ENCODE data around the gene NDUFAF8.

The NDUFAF8 gene

DNA sequence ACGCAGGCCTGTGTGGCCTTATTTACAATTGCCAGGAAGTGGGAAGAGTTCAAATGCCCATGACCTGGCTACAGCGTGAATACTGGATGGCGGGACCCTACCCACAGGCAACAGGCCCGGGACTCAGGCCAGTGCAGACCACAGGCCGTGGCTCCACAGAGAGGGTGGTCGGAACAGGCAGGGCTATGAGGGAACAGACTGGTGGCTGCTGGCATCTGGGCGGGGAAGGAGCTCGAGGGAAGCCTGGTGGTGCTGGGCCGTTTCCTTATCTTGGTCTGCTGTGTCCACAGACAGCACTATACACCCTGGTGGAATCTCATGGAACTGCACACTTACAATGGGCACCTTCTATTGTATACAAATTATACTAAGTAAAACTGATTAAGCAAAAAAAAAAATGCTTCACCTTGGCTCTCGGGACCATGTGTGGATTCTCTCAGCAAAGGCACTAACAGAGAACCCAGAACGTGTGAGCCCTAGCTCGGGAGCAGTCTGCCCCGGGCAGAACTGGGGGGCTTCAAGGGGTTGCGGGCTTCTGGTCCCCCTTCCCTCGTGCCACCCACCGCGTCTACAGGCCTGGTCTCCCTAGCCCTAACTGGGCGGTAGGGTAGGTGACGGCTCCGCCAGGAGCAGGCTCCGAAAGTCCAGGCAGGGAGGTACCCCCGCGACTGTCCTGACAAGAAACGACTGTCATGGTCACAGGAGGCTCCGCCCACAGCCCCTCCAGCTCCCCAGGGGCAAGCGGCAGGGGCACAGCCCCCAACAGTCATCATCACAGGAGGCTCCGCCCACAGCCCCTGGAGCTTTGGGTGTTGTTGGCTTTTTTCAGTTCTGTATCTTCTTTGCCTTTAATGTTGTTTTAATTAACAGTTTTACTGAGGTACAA lies 38.2 kb upstream of the NDUFAF8 start:
- DNase-seq: peak; percentile 35

- DNase-seq: no peak
Measured at GRCh38 chr17:81202318-81202717, 36.8 kb upstream of the NDUFAF8 start.

DNA sequence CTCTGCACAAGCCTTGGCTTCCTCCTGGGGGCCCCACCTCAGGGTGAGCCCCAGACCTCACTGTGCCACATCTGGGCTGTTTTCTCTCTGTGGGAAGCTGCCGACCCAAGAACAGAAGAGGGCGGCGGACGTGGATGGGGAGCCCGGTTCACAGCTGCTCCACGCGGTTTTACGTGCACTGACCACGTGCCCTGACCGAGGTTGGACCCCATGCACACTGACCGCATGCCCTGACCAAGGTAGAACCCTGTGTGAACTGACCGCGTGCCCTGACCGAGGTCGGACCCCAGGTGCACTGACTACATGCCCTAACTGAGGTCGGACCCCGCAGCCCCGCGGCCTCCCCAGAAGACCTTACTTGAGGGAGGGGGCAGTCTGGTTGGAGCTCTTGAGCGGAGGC lies 36.0 kb upstream of the NDUFAF8 start:
- no peak for DNase-seq

DNA sequence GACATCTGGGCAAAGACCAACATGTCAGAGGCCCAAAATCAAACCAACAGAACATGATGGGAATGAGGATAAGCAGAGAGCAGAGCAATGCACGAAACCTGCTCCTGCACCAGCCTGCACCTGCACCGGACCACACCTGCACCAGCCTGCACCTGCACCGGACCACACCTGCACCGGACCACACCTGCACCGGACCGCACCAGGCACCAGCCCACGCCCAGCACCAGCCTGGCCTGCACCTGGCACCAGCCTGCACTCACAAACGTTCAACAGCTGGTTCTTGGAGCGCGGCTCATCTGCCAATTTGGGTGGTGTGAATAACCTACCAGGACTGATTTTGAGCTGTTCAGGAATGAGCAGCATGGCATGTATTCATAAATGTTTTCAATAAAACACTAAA lies 34.5 kb upstream of the NDUFAF8 start:
- DNase-seq: no peak

DNA sequence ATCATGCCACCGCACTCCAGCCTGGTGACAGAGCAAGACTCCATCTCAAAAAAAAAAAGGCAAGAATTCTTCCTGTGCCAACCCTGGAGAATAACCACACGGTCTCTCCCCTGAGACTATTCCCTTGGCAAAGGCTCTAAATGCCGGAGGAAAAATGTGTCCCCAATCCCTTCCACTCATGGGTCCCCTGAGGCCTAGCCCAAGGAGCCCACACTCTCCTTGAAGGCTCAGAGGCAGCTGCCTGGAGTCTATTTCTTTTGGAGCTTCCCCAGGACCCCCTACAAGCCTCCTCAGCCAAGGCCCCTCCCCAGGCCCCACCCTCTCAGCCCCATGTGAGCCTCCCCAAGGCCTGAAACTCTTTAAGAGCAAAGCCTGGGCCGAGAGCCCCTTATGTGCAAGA lies 33.0 kb upstream of the NDUFAF8 start:
- DNase-seq: peak; percentile 11

- no peak for DNase-seq
Measured at GRCh38 chr17:81206657-81207056, 32.5 kb upstream of the NDUFAF8 start.

- DNase-seq: peak; percentile 74
Measured at GRCh38 chr17:81207610-81208581, 31.2 kb upstream of the NDUFAF8 start.

- DNase-seq: no peak
Measured at GRCh38 chr17:81208651-81209050, 30.5 kb upstream of the NDUFAF8 start.

DNA sequence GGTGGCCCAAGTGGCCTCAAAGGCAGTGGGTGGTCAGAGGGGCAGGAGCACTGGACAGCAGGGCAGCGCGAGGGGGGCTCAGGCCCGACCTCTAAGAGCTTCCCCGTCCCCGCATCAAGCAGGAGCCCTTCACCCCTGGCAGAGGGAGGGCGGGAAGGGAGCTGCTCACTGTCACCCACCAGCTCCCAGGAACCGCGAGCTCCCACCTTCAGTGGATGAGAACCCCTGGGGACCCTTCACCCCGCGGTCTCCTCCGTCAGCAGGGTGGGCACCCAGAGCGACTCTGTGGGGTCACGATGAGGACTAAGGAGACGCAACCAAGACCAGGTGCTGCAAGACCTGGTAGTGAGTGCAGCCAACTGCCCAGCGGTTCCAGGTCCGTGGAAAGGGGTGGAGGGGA lies 30.0 kb upstream of the NDUFAF8 start:
- DNase-seq: no peak

GRCh38 chr17:81210466-81210865 lies 28.7 kb upstream of the NDUFAF8 start:
- no peak for DNase-seq

DNA sequence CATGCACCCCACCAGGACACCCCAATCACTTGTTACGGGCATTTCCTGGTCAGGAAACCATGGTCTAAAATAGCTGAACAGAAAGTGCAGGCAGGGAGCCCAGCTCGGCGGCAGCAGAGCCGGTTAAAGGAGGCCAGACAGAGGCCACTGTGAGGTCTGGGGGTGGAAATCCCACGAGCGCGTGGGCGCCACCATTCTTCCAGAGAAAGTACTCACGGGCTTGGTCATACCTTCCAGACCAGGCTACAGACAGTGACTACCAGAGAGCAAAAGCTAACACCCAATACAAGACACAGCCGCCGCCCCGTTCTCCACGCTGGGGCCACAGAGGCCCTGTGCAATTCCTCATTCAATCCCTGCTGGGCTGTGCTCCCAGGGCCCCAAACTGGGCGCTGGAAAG lies 28.2 kb upstream of the NDUFAF8 start:
- no peak for DNase-seq

DNA sequence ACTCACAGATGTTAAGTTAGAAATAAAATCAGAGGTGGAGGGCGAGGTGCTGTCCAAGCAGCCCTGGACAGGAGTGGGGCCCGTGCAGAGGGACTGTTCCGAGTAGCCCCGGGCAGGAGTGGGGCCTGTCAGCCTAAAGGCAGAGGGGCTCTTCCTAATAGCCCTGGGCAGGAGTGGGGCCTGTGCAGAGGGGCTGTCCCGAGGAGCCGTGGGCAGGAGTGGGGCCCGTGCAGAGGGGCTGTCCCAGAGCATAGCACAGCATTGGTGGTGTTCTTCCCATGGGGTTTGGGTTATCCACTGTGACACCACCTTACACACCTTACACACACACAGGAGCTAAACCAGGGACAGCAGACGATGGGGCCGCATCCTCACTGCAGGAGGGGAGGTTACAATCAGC lies 26.8 kb upstream of the NDUFAF8 start:
- DNase-seq: no peak

DNA sequence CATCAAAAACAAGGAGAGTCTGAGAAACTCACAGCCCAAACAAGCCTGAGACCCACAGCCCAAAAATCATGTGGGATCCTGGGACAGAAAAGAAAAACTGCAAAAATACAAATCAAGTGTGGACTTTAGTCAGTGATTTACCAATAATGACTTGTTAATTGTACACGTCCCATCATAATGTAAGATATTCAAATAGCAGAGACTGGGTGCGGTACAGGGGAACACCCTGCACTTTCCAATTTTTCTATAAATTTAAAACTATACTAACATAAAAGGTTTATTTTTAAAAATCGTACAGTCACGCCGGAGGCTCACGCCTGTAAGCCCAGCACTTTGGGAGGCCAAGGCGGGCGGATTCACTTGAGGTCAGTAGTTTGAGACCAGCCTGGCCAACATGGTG lies 25.1 kb upstream of the NDUFAF8 start:
- no peak for DNase-seq

DNA sequence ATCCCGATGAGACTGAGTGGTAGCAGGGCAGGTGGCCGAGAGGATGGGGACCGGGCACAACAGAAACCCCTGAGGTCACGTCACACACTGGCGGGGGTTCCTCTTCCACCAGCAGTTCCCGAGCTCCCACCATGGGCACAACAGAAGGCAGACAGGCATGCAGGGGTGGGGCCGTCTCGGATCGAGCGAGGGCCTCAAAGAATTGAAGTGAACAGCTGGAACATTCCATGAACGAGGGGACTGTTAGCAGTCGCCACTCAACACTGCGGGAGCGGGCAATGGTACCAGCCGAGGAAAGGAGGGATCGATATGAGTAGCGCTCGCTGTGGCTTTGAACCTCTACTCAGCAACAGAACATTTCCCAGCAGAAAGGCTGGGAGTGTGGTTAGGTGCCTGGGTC lies 21.6 kb upstream of the NDUFAF8 start:
- no peak for DNase-seq

DNA sequence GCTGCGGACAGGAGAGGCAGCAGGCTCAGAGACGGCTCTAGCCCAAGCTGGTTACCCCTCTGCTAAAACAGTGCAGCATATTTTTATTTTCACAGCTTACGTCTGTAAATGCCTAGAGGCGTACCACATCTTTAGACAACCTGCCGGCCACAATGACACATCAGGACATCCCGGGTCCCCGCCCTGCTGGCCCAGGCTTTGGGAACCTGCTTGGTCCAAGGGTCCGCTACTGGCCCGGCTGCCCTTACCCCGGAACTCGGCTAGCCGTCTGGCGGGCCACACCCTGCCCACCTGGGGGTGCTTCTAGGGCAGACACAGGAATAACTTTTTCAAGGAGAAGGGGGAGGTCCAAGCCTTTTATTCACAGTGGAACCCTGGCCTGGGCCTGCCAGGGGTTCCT lies 20.7 kb upstream of the NDUFAF8 start:
- DNase-seq: no peak

DNA sequence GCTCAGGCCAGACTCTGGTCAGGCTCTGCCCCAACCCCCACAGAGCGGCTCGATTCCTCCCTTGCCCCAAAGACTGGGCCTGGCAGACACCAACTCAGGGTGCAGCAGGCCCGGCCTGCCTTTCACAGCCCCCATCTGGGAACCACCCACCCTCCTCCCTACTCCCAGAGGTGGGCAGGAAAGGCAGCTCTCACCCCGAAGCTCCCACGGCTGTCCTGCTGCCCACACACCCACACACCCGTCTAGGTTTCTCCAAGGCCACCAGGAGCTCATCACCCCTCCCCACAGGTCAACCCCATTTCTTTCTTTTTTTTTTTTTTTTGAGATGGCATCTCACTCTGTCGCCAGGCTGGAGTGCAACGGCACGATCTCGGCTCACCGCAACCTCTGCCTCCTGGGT lies 20.1 kb upstream of the NDUFAF8 start:
- no peak for DNase-seq

- no peak for DNase-seq
Measured at GRCh38 chr17:81219476-81220180, 19.5 kb upstream of the NDUFAF8 start.

- no peak for DNase-seq
Measured at GRCh38 chr17:81221371-81221841, 17.7 kb upstream of the NDUFAF8 start.

GRCh38 chr17:81221842-81222619 lies 17.1 kb upstream of the NDUFAF8 start:
- no peak for DNase-seq

- no peak for DNase-seq
Measured at GRCh38 chr17:81222620-81222905, 16.6 kb upstream of the NDUFAF8 start.

DNA sequence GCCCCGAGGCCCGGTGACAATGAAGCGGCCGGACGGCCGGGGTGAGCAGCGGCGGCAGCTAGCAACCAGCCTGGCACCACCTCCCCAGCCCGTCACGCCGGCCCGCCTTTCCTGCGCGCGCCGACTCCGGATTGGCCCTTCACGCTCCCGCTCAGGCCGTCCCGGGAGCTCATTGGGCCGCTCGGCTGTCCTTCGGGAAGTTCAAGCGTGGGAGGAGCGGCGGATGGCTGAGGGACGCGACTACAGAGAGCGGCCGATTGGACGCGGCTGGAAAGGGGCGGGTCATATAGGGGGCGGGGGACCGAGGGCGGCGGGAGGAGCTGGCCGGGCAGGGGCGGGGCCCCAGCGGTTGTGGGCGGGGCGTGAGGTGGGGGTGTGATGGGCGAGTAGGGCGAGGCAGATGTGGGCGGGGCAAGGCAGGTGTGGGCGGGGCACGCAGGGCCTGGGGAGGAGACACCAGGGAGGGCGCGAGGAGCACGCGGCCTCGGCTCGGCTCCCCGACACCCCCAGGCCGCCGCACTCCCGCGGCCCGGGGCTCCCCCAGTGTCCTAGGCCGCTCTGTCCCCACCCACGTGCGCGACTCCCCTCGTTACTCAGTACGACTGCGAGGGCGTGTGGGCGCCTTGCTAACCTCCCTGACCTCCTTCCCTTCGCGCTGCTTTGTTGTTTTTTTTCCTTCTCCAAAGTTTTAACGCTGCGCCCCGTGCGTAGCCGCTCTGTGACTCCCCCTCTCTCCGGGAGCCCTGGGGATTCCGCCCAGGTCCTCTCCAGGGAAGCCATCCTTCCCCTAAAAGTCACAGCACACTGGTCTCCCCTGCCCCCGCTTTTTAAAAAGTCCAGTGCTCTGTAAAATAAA lies 16.0 kb upstream of the NDUFAF8 start, which contains the start of gene CEP131:
CEP131 (minus strand) TSS at position 60 of the 856 bp plus-strand sequence. CDS start 2,909 bp downstream, outside the sequence.
- peak; percentile 95 for DNase-seq
